DND-41 (cell line): ENCODE measurements around the gene ALPL.

Source experiments
- ATAC-seq: fragments of 200-7000 bp; cut with Tn5 transposase; 3 replicates; pipeline ENCODE4 v1.9.1; 2021; ENCODE audit warnings: low read depth; ENCODE audit not compliant: insufficient read depth
- DNase-seq: peaks from one replicate; pipeline ENCODE4 v3.0.0-alpha.2; 2020
- H2AFZ ChIP-seq: 2 replicates; pipeline ENCODE4 v1.6.0; 2012; ENCODE audit warnings: low read depth, low read length
- H3K27ac ChIP-seq: 2 replicates; pipeline ENCODE4 v1.5.1; 2012; ENCODE audit warnings: low read length, inconsistent platforms
- H3K27me3 ChIP-seq: fragments of 200-600 bp; sonication (generic); 2 replicates; pipeline ENCODE4 v1.6.0; 2012; ENCODE audit warnings: low read length, mild to moderate bottlenecking, inconsistent platforms; ENCODE audit not compliant: insufficient read depth, poor library complexity
- H3K36me3 ChIP-seq: 2 replicates; pipeline ENCODE4 v1.5.1; 2012; ENCODE audit warnings: low read length, inconsistent platforms; ENCODE audit not compliant: insufficient read depth
- H3K4me1 ChIP-seq: 2 replicates; pipeline ENCODE4 v1.5.1; 2012; ENCODE audit warnings: mild to moderate bottlenecking, low read length; ENCODE audit not compliant: insufficient read depth
- H3K4me2 ChIP-seq: 2 replicates; pipeline ENCODE4 v1.6.0; 2012; ENCODE audit warnings: mild to moderate bottlenecking, moderate library complexity, low read length, inconsistent platforms; ENCODE audit not compliant: insufficient read depth
- H3K4me3 ChIP-seq, 2 experiments: fragments of 200-600 bp in 1 of 2; shearing (Covaris generic) in 1 of 2; 2 replicates each; pipeline ENCODE4 v1.5.1; 2012 to 2016; ENCODE audit warnings: inconsistent platforms in 2 of 2, low read length in 2 of 2, mild to moderate bottlenecking in 2 of 2, low read depth in 1 of 2, moderate library complexity in 1 of 2
- H3K79me2 ChIP-seq: 2 replicates; pipeline ENCODE4 v1.6.0; 2012; ENCODE audit warnings: low read length, inconsistent platforms; ENCODE audit not compliant: insufficient read depth
- H3K9ac ChIP-seq: 2 replicates; pipeline ENCODE4 v1.6.0; 2012; ENCODE audit warnings: low read depth, mild to moderate bottlenecking, inconsistent platforms, low read length, moderate library complexity
- H3K9me3 ChIP-seq: 2 replicates; pipeline ENCODE4 v1.5.1; 2012; ENCODE audit warnings: low read length, moderate library complexity, mild to moderate bottlenecking, inconsistent platforms; ENCODE audit not compliant: insufficient read depth, severe bottlenecking
- H4K20me1 ChIP-seq: 2 replicates; pipeline ENCODE4 v1.6.0; 2012; ENCODE audit warnings: low read length; ENCODE audit not compliant: insufficient read depth
- EZH2 ChIP-seq: IDR thresholded peaks from 3 replicates; pipeline ENCODE4 v1.6.1; 2012; ENCODE audit warnings: borderline replicate concordance, low read depth, mild to moderate bottlenecking, moderate library complexity, low read length, inconsistent platforms; ENCODE audit not compliant: severe bottlenecking
- TF ChIP-seq, protein P1 (sequence below): IDR thresholded peaks from 2 replicates; pipeline ENCODE4 v1.5.1; 2012; ENCODE audit warnings: borderline replicate concordance, low read length, moderate library complexity, mild to moderate bottlenecking; ENCODE audit not compliant: poor library complexity, severe bottlenecking; ENCODE audit errors: extremely low read depth

ALPL gene

DNA sequence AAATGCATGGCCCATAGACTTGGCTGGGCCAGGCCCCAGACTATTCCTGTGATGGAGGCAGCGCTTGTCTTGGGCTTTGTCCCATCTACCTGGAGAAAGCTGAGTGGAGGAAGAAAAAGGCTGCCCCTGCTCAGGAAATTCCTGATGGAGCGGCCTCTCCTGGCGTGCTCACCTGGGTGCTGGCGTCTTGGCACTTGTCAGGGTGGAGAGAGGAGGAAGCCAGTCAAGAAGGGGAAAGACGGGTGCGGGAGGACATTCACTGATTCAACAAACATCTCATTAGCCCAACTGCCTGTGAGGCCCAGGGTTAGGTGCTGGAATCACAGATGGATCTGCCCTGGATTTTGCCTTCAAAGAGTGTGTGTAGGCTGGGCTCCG is 16.1 kb downstream of the ALPL start:
- Histone ChIP-seq H3K4me1 (no peaks in the 10 kb centered on the region), H3K27me3 (peaks cover 2% of the 10 kb centered on the region), H3K4me2 (no peak overlapping the region), H3K9me3 (no peaks in the 10 kb centered on the region), H3K9ac (no peak overlapping the region), H2AFZ (no peak overlapping the region), H4K20me1 (no peaks in the 10 kb centered on the region), H3K4me3 (no peak overlapping the region), H3K36me3 (no peaks in the 10 kb centered on the region), H3K79me2 (no peaks in the 10 kb centered on the region), H3K27ac (no peak overlapping the region)
- DNase-seq, result no peak
- no peak for ATAC-seq
- TF ChIP-seq, protein P1, sequence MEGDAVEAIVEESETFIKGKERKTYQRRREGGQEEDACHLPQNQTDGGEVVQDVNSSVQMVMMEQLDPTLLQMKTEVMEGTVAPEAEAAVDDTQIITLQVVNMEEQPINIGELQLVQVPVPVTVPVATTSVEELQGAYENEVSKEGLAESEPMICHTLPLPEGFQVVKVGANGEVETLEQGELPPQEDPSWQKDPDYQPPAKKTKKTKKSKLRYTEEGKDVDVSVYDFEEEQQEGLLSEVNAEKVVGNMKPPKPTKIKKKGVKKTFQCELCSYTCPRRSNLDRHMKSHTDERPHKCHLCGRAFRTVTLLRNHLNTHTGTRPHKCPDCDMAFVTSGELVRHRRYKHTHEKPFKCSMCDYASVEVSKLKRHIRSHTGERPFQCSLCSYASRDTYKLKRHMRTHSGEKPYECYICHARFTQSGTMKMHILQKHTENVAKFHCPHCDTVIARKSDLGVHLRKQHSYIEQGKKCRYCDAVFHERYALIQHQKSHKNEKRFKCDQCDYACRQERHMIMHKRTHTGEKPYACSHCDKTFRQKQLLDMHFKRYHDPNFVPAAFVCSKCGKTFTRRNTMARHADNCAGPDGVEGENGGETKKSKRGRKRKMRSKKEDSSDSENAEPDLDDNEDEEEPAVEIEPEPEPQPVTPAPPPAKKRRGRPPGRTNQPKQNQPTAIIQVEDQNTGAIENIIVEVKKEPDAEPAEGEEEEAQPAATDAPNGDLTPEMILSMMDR, result no peak
- no peak for TF ChIP-seq EZH2

DNA sequence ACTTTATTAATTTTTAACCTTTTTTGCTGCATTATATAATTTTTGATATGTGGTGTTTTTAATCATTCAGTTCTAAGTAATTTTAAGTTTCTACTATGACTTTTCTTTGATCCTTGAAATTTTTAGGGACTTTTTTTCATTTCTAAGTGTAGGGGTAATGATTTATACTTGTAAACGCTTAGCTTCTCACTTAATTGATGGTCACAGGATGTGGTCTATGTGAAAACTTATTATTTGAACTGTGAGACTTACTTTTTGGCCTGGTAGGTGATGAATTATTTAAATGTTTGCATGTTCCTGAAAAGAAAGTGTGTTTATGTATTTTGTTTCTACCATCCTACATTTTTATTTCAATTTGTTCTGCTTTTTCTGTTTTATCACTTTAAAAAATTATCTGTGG is 17.2 kb downstream of the ALPL start:
- no peaks in the 10 kb centered on the region for H3K4me1 ChIP-seq
- no peaks in the 10 kb centered on the region for H3K36me3 ChIP-seq
- no peak for DNase-seq
- H3K27me3 ChIP-seq, result peaks cover 3% of the 10 kb centered on the region
- no peak for TF ChIP-seq EZH2
- H2AFZ ChIP-seq, result no peak overlapping the region
- no peak overlapping the region for H3K4me3 ChIP-seq
- no peak overlapping the region for H3K27ac ChIP-seq
- no peak overlapping the region for H3K9ac ChIP-seq
- no peak overlapping the region for H3K4me2 ChIP-seq
- no peak for ATAC-seq
- H3K79me2 ChIP-seq, result no peaks in the 10 kb centered on the region
- H4K20me1 ChIP-seq, result no peaks in the 10 kb centered on the region
- H3K9me3 ChIP-seq, result no peaks in the 10 kb centered on the region

DNA sequence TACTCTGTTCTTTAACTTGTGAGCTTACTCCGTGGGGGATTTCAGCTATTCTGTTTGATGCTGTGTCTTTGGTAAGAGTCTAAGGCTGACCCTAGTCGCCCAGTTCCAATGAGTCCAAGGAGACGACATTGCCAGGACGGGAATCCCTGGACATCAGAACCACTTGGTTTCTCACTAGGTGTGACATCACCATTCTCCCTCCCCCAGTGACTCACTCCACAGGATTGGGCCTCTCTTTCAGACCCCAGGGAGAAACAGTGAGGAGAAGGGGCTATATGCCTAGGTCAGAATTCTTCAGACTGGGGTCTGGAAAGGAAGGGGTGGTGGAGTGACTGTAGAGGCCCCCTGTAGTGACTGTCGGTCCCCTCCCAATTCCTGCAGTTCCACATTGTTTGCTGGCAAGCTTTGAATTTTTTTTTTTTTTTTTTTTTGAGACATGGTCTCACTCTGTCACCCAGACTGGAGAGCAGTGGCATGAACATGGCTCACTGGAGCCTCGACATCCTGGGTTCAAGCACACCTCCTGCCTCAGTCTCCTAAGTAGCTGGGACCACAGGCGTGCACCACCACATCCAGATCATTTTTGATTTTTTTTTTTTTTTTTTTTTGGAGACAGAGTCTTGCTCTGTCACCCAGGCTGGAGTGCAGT is 21.3 kb downstream of the ALPL start:
- no peak for DNase-seq
- peaks cover 3% of the 10 kb centered on the region for H3K27me3 ChIP-seq
- no peaks in the 10 kb centered on the region for H3K9me3 ChIP-seq
- no peaks in the 10 kb centered on the region for H3K79me2 ChIP-seq
- no peak overlapping the region for H3K27ac ChIP-seq
- no peak overlapping the region for H2AFZ ChIP-seq
- no peak overlapping the region for H3K4me3 ChIP-seq
- H3K4me1 ChIP-seq, result no peaks in the 10 kb centered on the region
- no peak for ATAC-seq
- no peaks in the 10 kb centered on the region for H4K20me1 ChIP-seq
- no peak for TF ChIP-seq EZH2
- TF ChIP-seq, protein P1, result no peak
- no peaks in the 10 kb centered on the region for H3K36me3 ChIP-seq
- no peak overlapping the region for H3K4me2 ChIP-seq
- no peak overlapping the region for H3K9ac ChIP-seq

DNA sequence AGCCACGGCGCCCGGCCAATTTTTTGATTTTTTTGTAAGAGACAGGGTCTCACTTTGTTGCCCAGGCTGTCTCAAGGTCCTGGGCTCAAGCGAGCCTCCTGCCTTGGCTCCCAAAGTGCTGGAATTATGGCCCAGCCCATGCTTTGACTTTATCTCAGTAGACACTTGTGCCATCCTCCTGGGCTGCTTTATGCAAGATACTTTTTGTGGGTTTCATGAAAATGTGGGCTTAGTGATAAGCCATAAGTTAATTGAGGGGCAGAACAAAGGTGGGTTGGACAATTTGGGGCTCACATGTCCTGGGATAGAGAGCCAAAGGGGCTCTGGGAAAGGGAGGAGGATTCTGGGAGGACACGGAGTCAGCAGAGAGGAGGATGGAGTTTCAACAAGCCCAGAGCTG is 22.0 kb downstream of the ALPL start:
- no peak for DNase-seq
- no peaks in the 10 kb centered on the region for H3K4me1 ChIP-seq

More for the DNA sequence above, 22.0 kb downstream of the ALPL start:
- TF ChIP-seq EZH2, result no peak
- TF ChIP-seq, protein P1, result no peak
- Histone ChIP-seq H3K79me2 (no peaks in the 10 kb centered on the region), H3K27ac (no peak overlapping the region), H4K20me1 (no peaks in the 10 kb centered on the region), H3K4me2 (no peak overlapping the region), H3K9ac (no peak overlapping the region), H2AFZ (no peak overlapping the region), H3K4me3 (no peak overlapping the region), H3K27me3 (peaks cover 3% of the 10 kb centered on the region), H3K36me3 (no peaks in the 10 kb centered on the region), H3K9me3 (no peaks in the 10 kb centered on the region)
- ATAC-seq, result no peak
